Brain microvascular endothelial cell (primary cell): ENCODE results near the gene LHFPL6.

Experiments
- DNase-seq: peaks from one replicate; pipeline ENCODE4 v3.0.0-alpha.2; 2020
- H3K27ac ChIP-seq: fragments of 250-450 bp; sonication (Bioruptor Pico); 2 replicates; pipeline ENCODE4 v1.5.1; 2020; ENCODE audit warnings: mild to moderate bottlenecking, moderate library complexity
- H3K27me3 ChIP-seq: fragments of 250-450 bp; sonication (Bioruptor Pico); replicated peaks from 2 replicates; pipeline ENCODE4 v1.5.1; 2020; ENCODE audit warnings: mild to moderate bottlenecking
- H3K36me3 ChIP-seq: fragments of 250-450 bp; sonication (Bioruptor Pico); replicated peaks from 2 replicates; pipeline ENCODE4 v1.5.1; 2020; ENCODE audit warnings: mild to moderate bottlenecking
- H3K4me3 ChIP-seq: 2 replicates; pipeline ENCODE4 v1.5.1; 2011; ENCODE audit warnings: low read depth, mild to moderate bottlenecking, control low read depth, low read length, moderate library complexity
- in situ Hi-C: cut with HindIII; loops from 2 replicates; pipeline ENCODE4 v1.10.0; 2017; ENCODE audit warnings: low sequenced_read_pairs, low pct_ligation_motif_present
- TF ChIP-seq, protein P1 (sequence below): IDR thresholded peaks from 2 replicates; pipeline ENCODE4 v1.5.1; 2011; ENCODE audit warnings: low read depth, mild to moderate bottlenecking, moderate library complexity, low read length, control low read depth, inconsistent platforms; ENCODE audit errors: missing control alignments

Gene LHFPL6

DNA sequence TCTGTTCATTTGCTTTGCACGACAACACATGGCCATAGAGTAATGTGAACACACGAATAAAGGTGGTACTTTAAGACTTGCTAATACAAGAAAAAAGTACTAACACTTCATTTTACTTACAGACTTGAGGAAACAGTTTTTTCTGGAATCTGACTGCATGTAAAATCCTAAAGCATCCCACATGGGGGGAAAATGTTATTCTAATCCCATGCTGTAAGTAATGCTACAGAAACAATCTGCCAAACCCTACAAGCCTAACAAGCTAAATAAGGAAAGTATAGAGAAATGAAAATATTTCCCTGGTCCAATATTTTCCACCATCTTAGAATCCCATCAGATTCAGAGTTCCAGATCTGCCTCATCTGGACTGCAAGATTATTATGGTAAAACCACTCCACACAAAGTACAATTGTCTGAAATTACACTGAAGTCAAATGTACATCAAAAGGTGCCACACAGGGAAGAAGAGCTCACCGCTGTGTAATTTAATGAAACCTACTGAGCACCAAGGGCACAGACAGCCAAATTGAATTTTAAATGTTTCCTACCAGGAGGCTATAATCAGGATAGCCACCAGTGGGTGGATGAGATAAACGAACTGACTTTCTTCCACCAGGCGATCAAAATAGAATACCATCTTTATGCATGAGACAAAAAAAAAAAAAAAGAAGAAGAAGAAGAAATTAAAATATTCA, 22.0 kb downstream of the LHFPL6 start:
- in situ Hi-C loops = no loop called here
- H3K36me3 ChIP-seq = no peaks in the 10 kb centered on the region
- TF ChIP-seq, protein P1, sequence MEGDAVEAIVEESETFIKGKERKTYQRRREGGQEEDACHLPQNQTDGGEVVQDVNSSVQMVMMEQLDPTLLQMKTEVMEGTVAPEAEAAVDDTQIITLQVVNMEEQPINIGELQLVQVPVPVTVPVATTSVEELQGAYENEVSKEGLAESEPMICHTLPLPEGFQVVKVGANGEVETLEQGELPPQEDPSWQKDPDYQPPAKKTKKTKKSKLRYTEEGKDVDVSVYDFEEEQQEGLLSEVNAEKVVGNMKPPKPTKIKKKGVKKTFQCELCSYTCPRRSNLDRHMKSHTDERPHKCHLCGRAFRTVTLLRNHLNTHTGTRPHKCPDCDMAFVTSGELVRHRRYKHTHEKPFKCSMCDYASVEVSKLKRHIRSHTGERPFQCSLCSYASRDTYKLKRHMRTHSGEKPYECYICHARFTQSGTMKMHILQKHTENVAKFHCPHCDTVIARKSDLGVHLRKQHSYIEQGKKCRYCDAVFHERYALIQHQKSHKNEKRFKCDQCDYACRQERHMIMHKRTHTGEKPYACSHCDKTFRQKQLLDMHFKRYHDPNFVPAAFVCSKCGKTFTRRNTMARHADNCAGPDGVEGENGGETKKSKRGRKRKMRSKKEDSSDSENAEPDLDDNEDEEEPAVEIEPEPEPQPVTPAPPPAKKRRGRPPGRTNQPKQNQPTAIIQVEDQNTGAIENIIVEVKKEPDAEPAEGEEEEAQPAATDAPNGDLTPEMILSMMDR = no peak
- DNase-seq = no peak
- H3K27me3 ChIP-seq = no peaks in the 10 kb centered on the region
- H3K27ac ChIP-seq = no peak overlapping the region
- no peak overlapping the region for H3K4me3 ChIP-seq

DNA sequence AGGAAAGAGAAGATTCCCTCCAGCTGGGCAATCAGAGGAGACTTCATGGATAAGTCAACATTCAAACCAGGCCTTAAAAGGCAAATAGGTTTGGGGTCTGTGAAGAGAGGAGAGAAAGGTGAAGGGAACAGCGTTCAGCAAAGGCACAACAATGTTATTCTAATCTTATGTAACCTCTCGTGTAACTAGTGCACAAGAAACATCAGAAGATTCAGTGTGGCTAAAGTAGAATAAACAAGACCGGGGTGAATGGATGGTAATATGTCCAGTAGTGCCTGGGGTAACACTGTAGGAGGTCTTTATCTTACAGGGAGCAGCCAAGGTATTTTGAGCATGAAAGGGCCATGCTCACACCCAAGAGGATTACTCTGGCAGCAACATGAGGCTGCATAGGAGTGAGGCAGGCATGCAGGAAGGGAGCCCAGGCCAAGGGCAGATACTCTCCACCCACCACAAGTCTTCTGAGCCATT, 24.1 kb downstream of the LHFPL6 start:
- Histone ChIP-seq H3K27ac (no peak overlapping the region), H3K4me3 (no peak overlapping the region), H3K36me3 (no peaks in the 10 kb centered on the region), H3K27me3 (no peaks in the 10 kb centered on the region)
- in situ Hi-C loops = no loop called here
- TF ChIP-seq, protein P1 = no peak
- DNase-seq = no peak

DNA sequence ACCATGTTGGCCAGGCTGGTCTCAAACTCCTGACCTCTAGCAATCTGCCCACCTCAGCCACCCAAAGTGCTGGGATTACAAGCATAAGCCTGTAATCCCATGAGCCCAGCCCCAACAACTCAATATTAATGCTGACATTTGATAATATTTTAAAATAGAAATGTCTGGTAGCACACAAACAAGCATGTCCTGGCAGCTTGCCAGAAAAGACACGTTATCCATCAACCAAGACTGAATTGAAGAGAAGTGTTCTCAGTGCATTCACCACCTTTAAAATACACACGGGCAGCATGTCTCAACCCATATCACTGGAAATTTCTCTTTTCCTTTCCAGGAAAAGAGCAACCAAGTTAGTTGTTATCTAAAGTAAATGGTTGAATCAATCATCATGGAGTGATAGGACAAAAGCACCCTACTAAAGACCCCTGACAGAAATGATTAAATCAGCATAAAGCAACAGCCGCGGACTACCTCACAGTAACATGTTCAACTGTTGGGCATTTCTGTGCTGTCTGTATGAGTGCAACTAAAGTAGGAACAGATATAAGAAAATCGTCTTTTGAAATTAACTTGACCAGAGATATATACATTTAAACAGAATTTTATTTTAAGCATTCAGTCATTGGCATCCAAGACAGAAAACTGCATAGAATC, 25.0 kb downstream of the LHFPL6 start:
- H3K27me3 ChIP-seq = no peaks in the 10 kb centered on the region
- no peak overlapping the region for H3K4me3 ChIP-seq
- no peaks in the 10 kb centered on the region for H3K36me3 ChIP-seq
- TF ChIP-seq, protein P1 = no peak
- DNase-seq = no peak
- in situ Hi-C loops = no loop called here
- H3K27ac ChIP-seq = no peak overlapping the region

DNA sequence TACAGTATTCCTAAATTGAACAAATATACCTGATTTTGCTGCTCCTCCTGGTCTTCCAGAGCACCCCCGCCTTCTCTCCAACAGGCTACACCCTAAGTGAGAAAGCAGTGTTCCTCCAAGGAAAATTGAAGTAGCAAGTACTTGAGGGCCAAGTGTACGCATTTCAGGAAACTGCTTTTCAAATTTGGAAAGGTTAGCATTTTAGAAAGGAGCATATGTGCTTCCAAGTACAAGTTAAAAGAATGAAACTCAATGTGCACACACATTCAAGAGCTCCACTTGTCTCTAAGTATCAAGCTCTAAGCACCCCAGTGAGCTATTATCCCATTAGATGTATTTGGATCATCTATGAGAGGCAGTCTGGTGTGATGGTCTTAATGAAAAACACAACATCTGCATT, 25.8 kb downstream of the LHFPL6 start:
- DNase-seq = no peak
- Histone ChIP-seq H3K36me3 (no peaks in the 10 kb centered on the region), H3K27ac (no peak overlapping the region), H3K4me3 (no peak overlapping the region), H3K27me3 (no peaks in the 10 kb centered on the region)
- in situ Hi-C loops = no loop called here
- TF ChIP-seq, protein P1 = no peak

DNA sequence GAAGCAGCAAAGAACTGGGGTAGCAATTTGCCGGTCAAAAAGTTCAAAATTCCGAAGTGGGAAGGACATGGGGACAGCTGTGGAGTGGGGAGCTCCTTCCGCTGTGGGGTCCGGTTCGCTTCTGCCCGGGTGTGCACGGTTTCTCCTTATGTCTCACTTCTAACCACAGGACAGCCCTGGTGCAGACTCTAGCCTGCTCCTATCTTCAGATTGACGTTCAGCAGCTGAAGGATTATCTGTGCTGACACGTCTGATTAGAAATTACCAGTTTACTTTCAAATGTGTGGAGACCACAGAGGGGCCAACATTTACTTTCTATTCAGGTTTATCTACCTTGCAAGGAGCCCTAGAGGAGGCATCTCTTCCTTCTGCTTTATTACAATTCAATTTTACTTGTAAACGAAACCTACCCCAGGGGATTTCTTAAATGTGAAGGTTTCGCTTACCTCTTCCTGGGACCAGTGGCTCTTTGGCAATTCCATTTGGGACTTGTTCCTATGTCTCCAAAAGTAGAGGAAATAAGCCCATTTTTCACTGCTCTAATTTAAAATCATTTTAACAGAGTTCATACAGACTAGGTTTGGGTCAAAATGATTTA, 27.3 kb downstream of the LHFPL6 start:
- TF ChIP-seq, protein P1 = no peak
- H3K4me3 ChIP-seq = no peak overlapping the region

More for the DNA sequence above, 27.3 kb downstream of the LHFPL6 start:
- in situ Hi-C loops = no loop called here
- no peaks in the 10 kb centered on the region for H3K36me3 ChIP-seq
- H3K27me3 ChIP-seq = no peaks in the 10 kb centered on the region
- no peak for DNase-seq
- H3K27ac ChIP-seq = no peak overlapping the region
